Osteoblast (primary cell): ENCODE data around the gene ABCF3. TPM values are rescaled to one million over a fixed set of nuclear protein-coding genes. Genes with fewer than 3 reads are reported as not detected.

ENCODE experiments used
- DNase-seq: peaks from one replicate; pipeline ENCODE4 v3.0.0; 2011; ENCODE audit warnings: low spot score, mixed read lengths; ENCODE audit not compliant: insufficient read length; ENCODE audit errors: missing footprints
- H2AFZ ChIP-seq: 2 replicates; pipeline ENCODE4 v1.6.0; 2011; ENCODE audit warnings: mild to moderate bottlenecking, low read length
- H3K27ac ChIP-seq: 2 replicates; pipeline ENCODE4 v1.5.1; 2011; ENCODE audit warnings: mild to moderate bottlenecking, low read depth, low read length, moderate library complexity
- H3K27me3 ChIP-seq: 2 replicates; pipeline ENCODE4 v1.6.0; 2012; ENCODE audit warnings: mild to moderate bottlenecking, control low read depth, inconsistent platforms, low read length, moderate library complexity; ENCODE audit not compliant: insufficient read depth
- H3K36me3 ChIP-seq: 2 replicates; pipeline ENCODE4 v1.5.1; 2011; ENCODE audit warnings: mild to moderate bottlenecking, low read length, control low read depth, moderate library complexity; ENCODE audit not compliant: insufficient read depth
- H3K4me1 ChIP-seq: 2 replicates; pipeline ENCODE4 v1.5.1; 2011; ENCODE audit warnings: mild to moderate bottlenecking, low read length, control low read depth, moderate library complexity; ENCODE audit not compliant: insufficient read depth
- H3K4me2 ChIP-seq: 2 replicates; pipeline ENCODE4 v1.6.0; 2011; ENCODE audit warnings: mild to moderate bottlenecking, low read length; ENCODE audit not compliant: insufficient read depth
- H3K4me3 ChIP-seq: fragments of 200-600 bp; sonication (generic); 3 replicates; pipeline ENCODE4 v1.5.1; 2012; ENCODE audit warnings: mild to moderate bottlenecking, low read length, inconsistent platforms; ENCODE audit not compliant: insufficient read depth
- H3K79me2 ChIP-seq: 2 replicates; pipeline ENCODE4 v1.6.0; 2012; ENCODE audit warnings: mild to moderate bottlenecking, low read length, control low read depth, inconsistent platforms; ENCODE audit not compliant: insufficient read depth
- H3K9me3 ChIP-seq: 2 replicates; pipeline ENCODE4 v1.5.1; 2011; ENCODE audit warnings: low read depth, low read length, control low read depth
- H4K20me1 ChIP-seq: 2 replicates; pipeline ENCODE4 v1.6.0; 2012; ENCODE audit warnings: mild to moderate bottlenecking, low read length, control low read depth; ENCODE audit not compliant: insufficient read depth
- CTCF ChIP-seq: IDR thresholded peaks from 2 replicates; pipeline ENCODE4 v1.5.1; 2011; ENCODE audit warnings: mild to moderate bottlenecking, low read depth, low read length, moderate library complexity; ENCODE audit errors: extremely low read depth
- total RNA-seq: library from RNA; depleted of rRNA; stranded (reverse); fragments of >200 nt; gene quantifications from 2 replicates; pipeline ENCODE4 v1.2.3, GENCODE V29; 2012

Gene ABCF3
- total RNA-seq, 1 donor = 46.7 TPM

- Histone ChIP-seq H3K27me3 (peaks cover 24% of the 10 kb centered on the region), H4K20me1 (peaks cover 4% of the 10 kb centered on the region), H3K27ac (no peak overlapping the region), H3K9me3 (no peaks in the 10 kb centered on the region), H3K36me3 (no peaks in the 10 kb centered on the region), H3K4me3 (no peak overlapping the region), H3K79me2 (no peaks in the 10 kb centered on the region), H2AFZ (no peak overlapping the region), H3K4me1 (no peaks in the 10 kb centered on the region), H3K4me2 (no peak overlapping the region)
- peak; percentile 65 for DNase-seq
- no peak for TF ChIP-seq CTCF
Observed at GRCh38 chr3:184236033-184236410, 50.0 kb downstream of the ABCF3 start.

GRCh38 chr3:184236636-184237035 is 50.6 kb downstream of the ABCF3 start:
- Histone ChIP-seq H2AFZ (no peak overlapping the region), H4K20me1 (peaks cover 9% of the 10 kb centered on the region), H3K27ac (no peak overlapping the region), H3K4me3 (no peak overlapping the region), H3K4me1 (no peaks in the 10 kb centered on the region), H3K4me2 (no peak overlapping the region), H3K36me3 (no peaks in the 10 kb centered on the region), H3K9me3 (no peaks in the 10 kb centered on the region), H3K27me3 (peaks cover 17% of the 10 kb centered on the region), H3K79me2 (no peaks in the 10 kb centered on the region)
- peak; percentile 69 for DNase-seq
- TF ChIP-seq CTCF = no peak

- no peaks in the 10 kb centered on the region for H3K79me2 ChIP-seq
- no peak overlapping the region for H2AFZ ChIP-seq
- peaks cover 14% of the 10 kb centered on the region for H4K20me1 ChIP-seq
- no peaks in the 10 kb centered on the region for H3K9me3 ChIP-seq
- no peak overlapping the region for H3K4me3 ChIP-seq
- H3K4me1 ChIP-seq = no peaks in the 10 kb centered on the region
- peaks cover 2% of the 10 kb centered on the region for H3K36me3 ChIP-seq
- H3K27ac ChIP-seq = no peak overlapping the region
- no peak overlapping the region for H3K4me2 ChIP-seq
- peaks cover 12% of the 10 kb centered on the region for H3K27me3 ChIP-seq
- peak; percentile 50 for DNase-seq
- no peak for TF ChIP-seq CTCF
Observed at GRCh38 chr3:184237211-184237610, 51.2 kb downstream of the ABCF3 start.

GRCh38 chr3:184237807-184238206 is 51.8 kb downstream of the ABCF3 start:
- Histone ChIP-seq H4K20me1 (peaks cover 20% of the 10 kb centered on the region), H3K4me2 (no peak overlapping the region), H3K36me3 (peaks cover 8% of the 10 kb centered on the region), H2AFZ (no peak overlapping the region), H3K27ac (no peak overlapping the region), H3K4me3 (no peak overlapping the region), H3K4me1 (no peaks in the 10 kb centered on the region), H3K27me3 (peaks cover 6% of the 10 kb centered on the region), H3K9me3 (no peaks in the 10 kb centered on the region), H3K79me2 (no peaks in the 10 kb centered on the region)
- no peak for TF ChIP-seq CTCF
- DNase-seq = peak; percentile 42
